ENCODE results near the gene SYNGR1.

Gene SYNGR1

GRCh38 chr22:39349967-39350726 is at the start of gene SYNGR1:
Gene SYNGR1, plus strand, starts transcription at chr22:39349991. Its CDS starts 20 bp downstream, at chr22:39350011.
- DNase-seq: no peak

- DNase-seq: peak; percentile 58 to 68
Measured at GRCh38 chr22:39300186-39300830, 49.5 kb upstream of the SYNGR1 start.

DNA sequence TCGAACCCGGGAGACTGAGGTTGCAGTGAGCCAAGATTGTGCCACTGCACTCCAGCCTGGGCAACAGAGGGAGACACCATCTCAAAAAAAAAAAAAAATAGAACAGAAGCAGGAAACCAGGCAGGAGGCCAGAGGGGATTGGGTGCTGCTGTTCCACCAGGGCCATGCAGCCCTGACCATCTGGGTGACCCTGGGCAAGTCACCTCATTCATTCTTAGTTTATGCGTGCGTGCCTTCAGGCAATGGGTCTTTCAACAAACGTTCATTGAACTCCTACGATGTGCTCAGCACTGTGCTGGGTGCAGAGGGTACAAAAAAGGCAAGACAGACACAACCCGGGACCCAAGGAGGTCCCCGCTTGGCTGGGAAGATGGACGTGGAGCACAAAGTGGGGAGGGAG is 48.7 kb upstream of the SYNGR1 start:
- no peak for DNase-seq

GRCh38 chr22:39301926-39302325 is 47.9 kb upstream of the SYNGR1 start:
- no peak for DNase-seq

DNA sequence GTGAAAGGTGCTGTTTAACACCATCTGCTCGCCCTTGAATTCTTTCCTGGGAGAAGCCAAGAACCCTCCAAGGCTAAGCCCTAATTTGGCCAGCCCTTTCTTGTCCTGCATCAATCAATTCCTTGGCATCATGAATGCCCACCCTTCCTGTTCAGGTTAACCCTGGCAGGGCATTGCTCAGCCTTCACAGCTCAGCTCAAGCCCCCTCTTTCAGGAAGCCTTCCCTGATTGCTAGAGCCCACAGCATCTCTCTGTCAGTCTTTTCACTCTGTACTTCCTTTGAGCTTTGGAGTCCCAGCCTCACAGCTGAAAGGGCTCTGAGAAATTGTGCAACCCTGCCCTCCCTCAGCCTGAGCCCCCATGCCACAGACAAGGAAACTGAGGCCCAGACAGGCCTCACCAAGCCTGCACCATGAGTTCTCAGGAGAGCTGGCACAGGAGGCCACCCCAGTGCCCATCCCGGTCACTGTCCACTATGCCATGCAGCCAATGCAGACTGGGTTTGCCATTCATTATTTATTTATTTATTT is 47.3 kb upstream of the SYNGR1 start:
- no peak for DNase-seq

- no peak for DNase-seq
Measured at GRCh38 chr22:39303358-39303757, 46.4 kb upstream of the SYNGR1 start.

DNA sequence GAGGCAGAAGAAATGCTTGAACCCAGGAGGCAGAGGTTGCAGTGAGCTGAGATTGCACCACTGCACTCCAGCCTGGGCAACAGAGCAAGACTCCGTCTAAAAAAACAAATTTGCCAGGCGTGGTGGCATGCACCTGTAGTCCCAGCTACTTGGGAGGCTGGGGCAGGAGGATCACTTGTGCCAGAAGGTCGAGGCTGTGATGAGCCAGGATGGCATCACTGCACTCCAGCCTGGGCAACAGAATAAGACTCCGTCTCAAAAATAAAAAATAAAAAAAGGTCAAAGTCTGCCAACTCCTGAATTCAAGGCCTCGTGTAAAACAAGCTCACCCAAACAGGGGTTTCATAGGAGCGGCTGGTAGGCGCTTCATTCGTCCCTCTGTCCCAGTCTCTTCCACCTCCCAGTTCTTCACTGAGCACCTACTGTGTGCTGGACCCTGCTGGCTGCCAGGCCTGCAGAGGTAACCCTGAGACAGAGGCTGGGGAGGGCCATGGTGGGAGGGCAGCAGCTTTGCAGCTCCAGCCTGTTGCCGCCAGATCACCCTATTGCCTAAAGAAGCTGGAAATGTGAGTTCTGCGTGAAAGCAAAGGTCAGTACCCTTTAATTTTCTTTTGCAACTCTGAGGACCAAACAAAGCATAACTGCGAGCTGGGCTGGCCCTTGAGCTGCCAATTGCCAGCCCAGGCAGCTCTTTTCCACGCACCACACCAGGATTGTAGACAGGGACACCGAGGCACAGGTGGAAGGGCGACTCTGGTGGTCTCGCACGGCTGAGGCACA is 45.7 kb upstream of the SYNGR1 start:
- no peak for DNase-seq

GRCh38 chr22:39306456-39307361 is 43.1 kb upstream of the SYNGR1 start:
- DNase-seq: peak in 1 of 2 experiments; percentile 39

- DNase-seq: no peak
Measured at GRCh38 chr22:39308614-39309363, 41.0 kb upstream of the SYNGR1 start.

DNA sequence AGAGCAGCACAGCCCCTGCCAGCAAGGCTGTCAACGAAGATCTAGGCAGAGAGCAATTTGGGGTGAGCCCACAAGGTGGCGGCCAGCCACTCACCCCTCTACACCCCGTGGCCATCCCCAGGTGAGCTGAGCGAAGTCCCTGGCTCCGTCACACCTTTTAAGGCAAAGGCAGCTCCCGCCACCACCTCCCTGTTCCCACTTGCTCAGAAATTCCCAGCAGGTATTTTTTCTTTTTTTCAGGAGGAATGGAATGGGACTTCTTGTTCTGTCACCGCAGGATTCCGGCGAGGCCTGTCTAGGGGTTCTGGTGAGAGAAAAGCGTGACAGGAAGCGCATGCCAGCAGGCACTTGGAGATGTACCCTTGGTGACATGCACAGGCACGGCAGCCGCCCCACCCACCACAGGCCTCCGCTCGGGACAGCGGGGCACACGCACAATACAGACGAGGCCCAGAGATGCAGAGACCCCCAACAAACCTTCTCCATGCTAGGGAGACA is 40.4 kb upstream of the SYNGR1 start:
- no peak for DNase-seq

DNA sequence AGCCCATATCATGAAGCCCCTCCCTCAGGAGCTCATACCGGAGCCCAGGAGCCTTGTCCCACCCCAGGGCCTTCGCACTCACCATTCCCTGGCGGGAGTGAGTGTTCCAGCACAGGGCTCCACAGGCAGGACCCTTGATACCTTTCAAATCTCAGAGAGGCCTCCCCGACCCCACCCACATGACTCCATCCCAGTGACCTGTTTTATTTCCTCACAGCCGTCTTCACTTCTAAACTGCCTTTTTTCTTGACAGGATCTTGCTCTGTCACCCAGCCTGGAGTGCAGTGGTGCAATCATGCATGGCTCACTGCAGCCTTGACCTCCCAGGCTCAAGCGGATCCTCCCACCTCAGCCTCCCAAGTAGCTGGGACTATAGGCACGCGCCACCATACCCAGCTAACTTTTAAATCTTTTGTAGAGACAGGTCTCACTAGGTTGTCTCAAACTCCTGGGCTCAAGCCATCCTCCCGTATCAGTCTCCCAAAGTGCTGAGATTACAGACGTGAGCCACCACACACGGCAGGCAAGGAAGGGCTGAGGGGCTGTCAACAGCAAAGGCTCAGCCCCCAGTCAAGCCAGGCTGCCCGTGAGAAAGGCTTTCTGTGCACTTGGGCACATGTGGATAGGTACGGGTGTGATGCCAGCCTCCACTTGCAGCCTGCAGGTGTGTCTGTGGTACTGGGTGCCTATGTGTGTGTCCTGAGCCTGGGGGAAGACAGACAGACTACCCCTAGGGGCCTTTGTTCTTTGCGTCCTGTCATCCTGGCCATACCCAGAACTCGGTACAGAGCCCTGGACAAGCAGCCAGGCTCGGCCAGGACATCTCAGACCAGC is 39.7 kb upstream of the SYNGR1 start:
- no peak for DNase-seq

DNA sequence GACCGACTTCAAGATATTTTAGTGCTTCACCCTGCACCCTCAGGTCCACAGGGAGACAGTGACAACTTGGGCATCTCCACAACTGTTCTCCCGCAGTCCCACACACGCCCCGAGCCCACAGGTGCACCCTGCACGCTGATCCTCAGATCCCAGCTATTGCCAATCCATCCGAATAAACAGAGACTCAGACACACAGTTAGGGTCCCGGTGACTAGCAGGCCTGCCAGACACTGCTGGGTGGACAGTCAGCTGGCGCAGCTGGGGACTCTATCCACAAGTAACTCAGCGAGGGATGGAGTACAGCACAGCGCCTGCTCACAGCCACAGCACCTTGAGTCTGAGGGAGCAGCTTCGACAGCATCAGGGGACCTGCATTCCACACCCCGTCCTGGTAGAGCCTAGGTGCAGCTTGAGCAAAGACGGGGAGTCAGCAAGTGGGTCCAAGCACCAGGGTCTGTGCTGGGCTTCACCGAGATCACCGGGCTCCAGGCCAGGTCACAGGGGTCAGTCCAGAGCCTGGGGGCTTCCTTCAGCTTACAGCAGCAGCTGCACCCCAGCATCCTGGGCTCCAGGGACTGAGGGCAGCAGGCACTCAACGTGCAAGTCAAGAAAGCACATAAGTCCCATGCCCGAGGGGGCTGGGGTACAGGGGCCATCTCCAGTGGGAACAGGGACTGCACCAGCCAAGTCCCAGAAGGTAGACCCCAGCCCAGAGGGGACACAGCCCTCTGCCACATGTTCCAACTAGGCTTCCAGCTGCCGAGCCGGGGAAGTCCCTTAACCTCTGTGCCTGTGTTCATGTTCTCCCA is 38.0 kb upstream of the SYNGR1 start:
- no peak for DNase-seq

GRCh38 chr22:39312410-39312809 is 37.4 kb upstream of the SYNGR1 start:
- DNase-seq: no peak

DNA sequence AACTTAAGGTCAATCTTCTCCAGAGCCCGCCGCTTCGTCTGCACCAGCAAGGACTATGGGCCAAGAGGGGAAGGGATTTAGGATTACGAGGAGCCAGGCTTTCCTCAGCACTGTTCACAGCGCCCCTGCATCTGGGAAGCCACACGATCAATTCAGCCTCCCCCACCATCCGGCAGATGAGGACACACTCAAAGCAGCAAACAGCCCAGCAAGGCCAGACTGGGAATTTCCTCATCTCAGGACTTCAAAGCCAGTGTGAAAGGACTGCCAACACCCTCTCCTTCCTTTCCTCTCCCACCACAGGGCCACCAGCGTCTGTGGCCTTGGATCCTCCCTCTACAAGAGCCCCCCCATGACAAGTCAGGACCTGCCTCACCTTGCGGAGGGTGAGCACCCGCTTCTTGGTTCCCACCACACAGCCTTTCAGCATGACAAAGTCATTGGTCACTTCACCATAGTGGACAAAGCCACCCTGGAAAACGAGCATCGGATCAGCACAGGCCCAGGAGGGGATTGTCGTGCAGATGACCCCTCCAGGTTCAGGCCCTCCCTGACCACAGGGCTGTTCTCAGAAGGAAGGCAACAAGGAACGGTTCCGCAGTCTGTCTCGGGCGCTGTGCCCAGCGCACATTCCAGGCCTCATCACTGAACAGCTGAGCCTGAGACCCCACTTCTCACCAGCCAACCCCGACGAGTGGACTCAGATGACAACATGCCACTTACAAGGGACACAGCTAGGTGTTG is 36.4 kb upstream of the SYNGR1 start:
- no peak for DNase-seq

- no peak for DNase-seq
Measured at GRCh38 chr22:39314251-39314971, 35.4 kb upstream of the SYNGR1 start.

DNA sequence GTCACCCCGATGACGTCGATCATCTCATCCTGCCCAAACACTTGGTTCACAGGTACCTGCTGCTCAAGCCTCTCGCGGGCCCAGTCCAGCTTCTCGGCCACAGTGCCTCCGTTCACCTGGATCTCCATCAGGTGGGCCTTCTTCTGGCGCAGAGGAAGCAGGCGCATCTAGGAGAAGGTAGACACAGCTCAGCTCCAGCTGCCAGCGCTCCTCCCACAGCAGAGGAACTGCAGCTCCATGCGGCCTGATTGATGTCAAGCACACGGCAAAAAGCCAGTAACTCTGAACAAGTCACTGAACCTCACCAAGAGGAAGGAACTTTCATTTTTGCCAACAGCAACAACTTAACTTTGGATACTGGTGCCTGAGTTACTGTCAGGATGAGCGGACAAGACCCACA is 34.4 kb upstream of the SYNGR1 start:
- DNase-seq: no peak

- DNase-seq: peak; percentile 85 to 88
Measured at GRCh38 chr22:39316440-39317083, 33.2 kb upstream of the SYNGR1 start.

Data from Kasumi-1 (cell line).